GM10248 (cell line): ENCODE measurements around the gene PDE2A.

Experiments
- CTCF ChIA-PET: fragments of 300-600 bp; sonication (Branson Sonifier 250); formaldehyde crosslinking; extraction: SDS; loops from one replicate; lab custom pipeline; 2021; ENCODE audit warnings: antibody characterized with exemption; lab: Yijun Ruan, JAX
- POLR2A ChIA-PET: fragments of 350-650 bp; sonication (Branson Sonifier 250); formaldehyde crosslinking; extraction: SDS; loops from one replicate; lab custom pipeline; 2020; ENCODE audit warnings: antibody characterized with exemption; lab: Yijun Ruan, JAX
- DNase-seq: peaks from one replicate; pipeline ENCODE4 v3.0.0; 2012; ENCODE audit errors: extremely low spot score
- TF ChIP-seq, protein P1 (sequence below): IDR thresholded peaks from 2 replicates; pipeline ENCODE4 v1.5.1; 2012; ENCODE audit warnings: mild to moderate bottlenecking, low read depth; ENCODE audit errors: extremely low read depth, missing control alignments, control extremely low read depth

The PDE2A gene

DNA sequence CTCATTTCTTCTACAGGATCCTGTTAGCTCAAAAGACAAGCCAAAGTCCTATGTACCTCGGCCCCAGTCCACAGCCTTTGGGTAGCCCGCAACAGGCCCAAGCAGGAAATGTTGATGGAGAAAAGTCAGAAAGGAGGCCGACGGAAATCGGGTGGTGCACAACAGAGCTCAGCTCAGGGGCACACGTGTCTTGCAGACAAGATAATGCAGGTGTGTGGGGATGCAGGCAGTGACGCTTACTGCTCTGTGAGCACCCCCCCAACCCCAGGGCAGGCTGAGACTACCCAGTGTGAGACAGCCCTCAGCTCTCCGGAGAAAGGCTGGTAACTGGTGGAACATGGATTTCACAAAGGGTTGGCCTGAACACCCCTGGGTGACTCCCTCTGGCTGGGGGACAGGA is 4.3 kb upstream of the PDE2A start:
- no peak for DNase-seq
- POLR2A ChIA-PET = no interaction called here
- CTCF ChIA-PET = interaction anchor here (1.0 to 9.2 kb wide), 6 partner anchors 9 to 208 kb away, joined by 3 to 117 read pairs (median 4); no protein-coding TSS in a partner anchor
- TF ChIP-seq, protein P1, sequence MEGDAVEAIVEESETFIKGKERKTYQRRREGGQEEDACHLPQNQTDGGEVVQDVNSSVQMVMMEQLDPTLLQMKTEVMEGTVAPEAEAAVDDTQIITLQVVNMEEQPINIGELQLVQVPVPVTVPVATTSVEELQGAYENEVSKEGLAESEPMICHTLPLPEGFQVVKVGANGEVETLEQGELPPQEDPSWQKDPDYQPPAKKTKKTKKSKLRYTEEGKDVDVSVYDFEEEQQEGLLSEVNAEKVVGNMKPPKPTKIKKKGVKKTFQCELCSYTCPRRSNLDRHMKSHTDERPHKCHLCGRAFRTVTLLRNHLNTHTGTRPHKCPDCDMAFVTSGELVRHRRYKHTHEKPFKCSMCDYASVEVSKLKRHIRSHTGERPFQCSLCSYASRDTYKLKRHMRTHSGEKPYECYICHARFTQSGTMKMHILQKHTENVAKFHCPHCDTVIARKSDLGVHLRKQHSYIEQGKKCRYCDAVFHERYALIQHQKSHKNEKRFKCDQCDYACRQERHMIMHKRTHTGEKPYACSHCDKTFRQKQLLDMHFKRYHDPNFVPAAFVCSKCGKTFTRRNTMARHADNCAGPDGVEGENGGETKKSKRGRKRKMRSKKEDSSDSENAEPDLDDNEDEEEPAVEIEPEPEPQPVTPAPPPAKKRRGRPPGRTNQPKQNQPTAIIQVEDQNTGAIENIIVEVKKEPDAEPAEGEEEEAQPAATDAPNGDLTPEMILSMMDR = no peak

DNA sequence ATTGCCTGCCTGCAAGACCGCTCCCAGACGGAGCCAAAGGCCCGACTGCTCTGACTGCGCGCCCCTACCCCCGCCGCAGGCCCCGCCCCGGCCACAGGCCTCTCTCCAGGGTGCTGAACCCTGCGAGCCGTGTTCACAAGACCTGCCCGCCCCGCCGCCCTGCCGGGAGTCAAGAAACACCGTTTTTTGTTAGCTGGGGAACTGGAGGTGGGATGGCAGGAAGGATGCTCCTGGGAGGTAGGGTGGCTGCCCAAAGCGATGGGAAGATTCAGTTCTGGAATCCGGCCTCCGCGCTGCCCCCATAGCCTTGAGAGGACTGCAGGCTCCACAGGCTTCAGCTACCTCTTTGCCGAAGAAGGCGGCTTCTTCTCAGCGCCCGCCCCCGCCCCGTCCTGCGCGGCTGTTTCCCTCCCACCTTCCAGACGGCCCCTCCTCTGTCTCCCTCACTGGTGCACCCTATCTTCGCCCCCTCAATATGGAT is 2.7 kb upstream of the PDE2A start:
- DNase-seq = peak; percentile 71
- ChIA-PET POLR2A (interaction anchor here (0.8 kb wide), 1 partner anchor 8 kb away, joined by 3 read pairs; no protein-coding TSS in a partner anchor), CTCF (interaction anchor here (1.0 to 1.5 kb wide), 2 partner anchors 14 to 90 kb away, joined by 3 to 4 read pairs; no protein-coding TSS in a partner anchor)

DNA sequence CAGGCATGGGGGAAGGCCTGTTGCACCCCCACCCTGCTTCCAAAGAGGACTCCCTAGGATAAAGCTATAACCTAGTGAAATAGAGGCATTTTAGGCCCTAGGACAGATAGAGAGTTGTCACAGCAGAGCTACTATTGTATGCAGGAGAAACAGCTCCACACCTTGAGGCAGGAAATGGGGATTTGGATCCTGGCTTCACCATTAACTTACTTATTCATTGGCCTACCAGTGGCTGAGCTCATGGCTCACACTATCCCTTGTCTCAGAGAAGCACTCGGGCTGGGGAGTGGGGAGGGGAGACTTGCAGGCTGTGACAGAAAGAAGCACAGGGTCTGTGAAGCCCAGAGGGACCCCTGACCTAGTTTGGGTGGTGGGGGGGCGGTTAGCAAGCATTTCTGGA is 999 bp upstream of the PDE2A start:
- DNase-seq = no peak
- TF ChIP-seq, protein P1 = no peak
- ChIA-PET POLR2A (no interaction called here), CTCF (interaction anchor here (0.7 to 3.5 kb wide), 7 partner anchors 8 to 204 kb away, joined by 3 to 31 read pairs (median 3); no protein-coding TSS in a partner anchor)

More for the DNA sequence above, 2.7 kb upstream of the PDE2A start:
- TF ChIP-seq, protein P1 = no peak

DNA sequence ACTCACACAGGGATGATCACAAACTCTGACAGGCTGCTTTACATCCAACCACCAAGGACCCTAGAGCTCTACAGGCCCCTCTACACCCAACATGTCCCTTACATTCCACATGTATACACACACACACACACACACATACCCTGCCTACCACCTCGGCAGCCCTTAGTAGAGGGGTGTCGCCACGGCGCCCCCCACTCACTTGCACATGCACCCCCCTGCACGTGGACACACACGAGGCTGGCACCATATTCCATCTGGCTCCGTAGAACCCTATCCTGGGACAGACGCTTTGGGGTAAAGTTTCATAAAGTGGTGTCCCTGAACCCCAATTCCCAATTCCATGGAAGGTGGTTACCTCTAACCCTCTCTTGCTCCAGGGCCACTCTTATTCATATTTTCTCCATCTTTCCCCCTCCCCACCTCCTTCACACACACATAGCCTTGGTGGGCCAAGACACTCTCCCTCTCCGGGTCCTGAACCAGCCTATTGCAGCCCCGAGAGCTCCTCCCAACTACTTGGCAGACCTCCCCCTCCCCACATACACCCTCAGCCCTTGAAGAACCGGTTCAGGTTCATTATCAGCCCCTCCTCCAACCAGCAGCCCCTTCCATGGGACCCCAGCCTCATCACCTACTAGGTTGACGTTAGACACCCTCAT is 809 bp downstream of the PDE2A start:
- ChIA-PET CTCF (interaction anchor here (3.5 kb wide), 1 partner anchor 11 kb away, joined by 31 read pairs; no protein-coding TSS in a partner anchor), POLR2A (interaction anchor here (0.6 kb wide), 1 partner anchor 294 kb away, joined by 3 read pairs; no protein-coding TSS in a partner anchor)
- TF ChIP-seq, protein P1 = no peak
- DNase-seq = no peak

DNA sequence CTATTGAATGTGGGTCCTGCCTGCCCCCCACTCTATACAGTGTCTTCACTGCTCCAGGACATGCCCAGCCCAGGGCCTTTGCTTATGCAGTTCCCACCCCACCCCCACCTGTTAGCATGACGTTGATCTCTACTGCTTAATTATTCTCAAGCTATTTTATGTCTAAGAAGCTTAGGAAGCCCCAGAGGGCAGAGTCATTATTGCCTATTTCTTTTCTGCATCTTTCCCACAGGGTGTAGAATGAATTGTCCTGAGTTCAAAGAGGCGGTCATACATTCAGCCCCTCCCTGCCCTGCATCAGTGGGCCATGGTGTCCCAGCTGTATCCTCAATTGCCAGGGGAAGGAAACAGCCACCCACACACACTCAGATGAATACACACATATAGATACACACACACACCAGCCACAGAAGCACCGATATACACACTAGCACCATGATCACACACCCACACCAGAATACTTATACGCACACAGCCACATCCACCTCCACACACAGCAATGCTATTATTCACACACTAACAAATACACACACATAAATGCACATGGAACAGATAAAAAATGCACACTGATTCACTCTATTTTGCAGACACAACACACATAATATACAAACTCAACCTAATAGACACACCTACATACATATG is 1.5 kb downstream of the PDE2A start:
- TF ChIP-seq, protein P1 = no peak
- DNase-seq = no peak
- ChIA-PET CTCF (interaction anchor here (1.0 to 8.0 kb wide), 3 partner anchors 10 to 653 kb away, joined by 3 to 117 read pairs (median 5); no protein-coding TSS in a partner anchor), POLR2A (no interaction called here)

DNA sequence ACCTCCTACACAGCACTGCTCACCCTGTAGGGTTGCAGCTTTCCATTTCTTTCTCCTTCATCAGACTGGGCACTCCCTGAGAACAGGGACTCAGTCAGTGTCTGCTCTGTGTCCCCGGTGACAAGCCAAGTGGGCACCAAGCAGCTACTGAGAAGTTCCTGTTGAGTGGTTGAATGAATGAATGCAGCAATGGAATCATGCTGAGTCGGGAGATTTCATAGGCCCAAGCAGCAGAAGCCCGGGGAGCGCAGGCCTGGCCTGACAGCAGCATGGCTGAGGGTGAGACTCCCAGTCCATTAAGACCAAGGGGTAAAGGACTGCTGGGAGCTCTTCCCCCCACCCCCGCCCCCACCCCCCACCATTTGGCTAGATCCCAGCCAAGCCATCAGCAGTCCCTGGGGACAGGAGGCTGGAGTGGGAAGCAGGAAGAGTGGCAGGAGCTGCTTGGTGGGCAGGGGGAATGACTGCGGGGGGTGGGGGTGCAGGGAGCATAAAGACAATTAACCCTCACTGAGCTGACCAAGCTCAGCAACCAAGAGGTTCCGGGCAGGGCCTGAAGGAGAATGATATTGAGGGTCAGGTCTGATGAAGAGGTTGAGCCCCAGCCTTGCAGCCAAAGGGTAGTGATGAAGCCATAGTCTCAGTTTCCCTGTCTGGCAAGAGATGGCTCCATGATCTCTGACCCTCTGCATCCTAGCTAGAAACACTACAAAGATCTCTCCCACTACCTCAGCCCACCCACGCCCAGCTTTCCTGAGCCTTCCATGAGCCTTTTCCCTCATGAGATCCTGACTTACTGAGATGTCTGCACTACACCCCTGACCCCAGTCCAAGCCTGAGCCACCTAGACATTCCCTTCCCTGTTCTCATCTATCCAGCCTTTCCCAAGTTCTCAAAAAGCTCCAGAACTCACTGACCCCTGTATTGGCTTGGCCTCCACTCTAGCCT is 2.8 kb downstream of the PDE2A start:
- ChIA-PET POLR2A (no interaction called here), CTCF (interaction anchor here (1.2 to 8.0 kb wide), 3 partner anchors 11 to 200 kb away, joined by 3 to 117 read pairs (median 5); no protein-coding TSS in a partner anchor)
- TF ChIP-seq, protein P1 = no peak
- DNase-seq = no peak
